MV-4-11 (cell line): ENCODE results near the gene SRMS.

ENCODE experiments used
- DNase-seq: peaks from one replicate; lab custom pipeline; 2025; lab: John Stamatoyannopoulos, UW

SRMS gene

DNA sequence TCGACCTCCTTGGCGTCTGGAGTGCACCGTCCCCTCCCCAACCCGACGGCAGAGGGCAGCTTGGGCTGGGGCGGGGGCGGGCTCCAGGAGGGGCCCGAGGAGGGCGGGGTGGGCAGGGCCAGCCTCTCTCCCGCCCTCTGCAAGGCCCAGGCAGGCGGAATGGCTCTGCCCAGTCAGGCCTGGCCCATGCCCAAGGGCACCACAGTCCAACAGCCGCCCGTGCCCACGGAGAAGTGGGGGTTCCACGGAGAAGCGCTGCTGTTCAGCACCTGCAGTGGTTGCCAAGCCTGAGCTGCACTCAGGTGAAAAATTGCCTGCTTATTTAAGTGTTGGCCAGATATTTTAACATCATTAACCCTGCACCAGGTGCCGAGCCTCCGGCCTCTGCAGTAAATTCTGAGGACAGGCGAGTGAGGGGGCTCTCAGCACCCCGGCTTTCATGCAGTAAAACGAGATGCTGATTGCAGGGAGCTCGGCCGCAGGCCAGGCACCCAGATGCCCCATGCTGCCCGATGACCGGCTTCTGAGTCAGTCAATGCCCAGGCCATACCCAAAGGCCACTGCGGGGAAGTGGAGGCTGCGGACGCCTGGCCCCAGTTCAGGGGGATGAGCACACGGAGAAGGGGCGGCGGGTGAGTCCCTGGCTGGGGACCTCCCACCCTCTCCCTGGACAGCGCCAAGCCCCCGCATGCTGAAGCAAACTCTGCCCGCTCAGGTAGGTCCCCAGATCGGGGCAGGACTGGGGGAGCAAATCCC, at the start of gene SRMS:
SRMS (minus strand) TSS at position 25 of the 756 bp plus-strand sequence. CDS start 286 bp downstream, outside the sequence.
- no peak for DNase-seq

DNA sequence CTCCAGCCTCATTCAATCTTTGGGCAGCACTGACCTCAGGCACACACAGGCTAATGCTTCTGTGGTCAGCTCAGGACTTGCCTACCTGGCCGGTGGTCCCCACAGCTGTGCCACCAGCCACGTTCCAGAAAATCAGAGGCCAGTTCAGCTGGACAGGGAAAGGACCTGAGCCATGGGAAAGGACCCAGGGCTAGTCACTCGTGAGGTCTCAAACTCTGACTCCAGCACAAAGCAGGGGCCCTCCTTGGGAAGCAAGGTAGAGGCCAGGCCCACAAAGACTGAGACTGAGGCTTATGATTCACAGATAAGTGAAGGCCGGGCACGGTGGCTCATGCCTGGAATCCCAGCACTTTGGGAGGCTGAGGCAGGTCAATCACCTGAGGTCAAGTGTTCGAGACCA, 48.9 kb upstream of the SRMS start:
- DNase-seq, result no peak

DNA sequence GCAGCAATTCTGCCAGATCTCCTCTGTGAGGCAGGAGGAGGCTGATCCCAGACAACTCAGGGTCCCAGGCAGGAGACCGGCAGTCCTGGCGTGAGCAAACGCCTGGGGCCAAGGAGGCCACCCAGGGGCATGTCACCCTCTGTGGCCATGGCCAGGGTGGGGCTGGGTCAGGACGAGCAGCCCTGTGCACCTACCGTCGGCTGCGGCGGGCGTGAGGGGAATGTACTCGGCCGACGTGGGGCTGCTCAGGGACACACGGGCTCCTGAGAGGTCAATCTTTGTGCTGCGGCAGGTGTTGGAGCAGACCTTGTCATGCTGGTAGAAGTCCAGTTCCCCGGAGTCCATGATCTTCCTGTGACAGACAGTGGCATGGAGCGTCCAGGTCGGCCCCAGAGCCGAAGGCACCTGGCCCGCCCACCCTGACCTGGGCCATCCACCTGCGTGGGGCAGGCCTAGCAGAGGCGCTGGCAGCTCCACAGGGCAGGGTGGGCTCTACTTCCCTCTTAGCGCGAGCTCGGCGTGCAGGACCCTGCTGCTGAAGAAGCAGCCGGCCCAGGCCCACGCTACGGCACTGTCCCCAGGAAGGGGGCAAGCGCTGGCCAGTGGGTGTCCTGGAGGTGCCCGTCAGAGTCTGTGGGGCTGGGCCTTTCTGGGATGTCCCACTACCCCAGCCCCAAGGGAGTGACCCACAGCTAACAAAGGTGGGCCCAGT, 48.0 kb upstream of the SRMS start:
- DNase-seq, result no peak

GRCh38 chr20:63594043-63594561, 46.6 kb upstream of the SRMS start:
- no peak for DNase-seq

DNA sequence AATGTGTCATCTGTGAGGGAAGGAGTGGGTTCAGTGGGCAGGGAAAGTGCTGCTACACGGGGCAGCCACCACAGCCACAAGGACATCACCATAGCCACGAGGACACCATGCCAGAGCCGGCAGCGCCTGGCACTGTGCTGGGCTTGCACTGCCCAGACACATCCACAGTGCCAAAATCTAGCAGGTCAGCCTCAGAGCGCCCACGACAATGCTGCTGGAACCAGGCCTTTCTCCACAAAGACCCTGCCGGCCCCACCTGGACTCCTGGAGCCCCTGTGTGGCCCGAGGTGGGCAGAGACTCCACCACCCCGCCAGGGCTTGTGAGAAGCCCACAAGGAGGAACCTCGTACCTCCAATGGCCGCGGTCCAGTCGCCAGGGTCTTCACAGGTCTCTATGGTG, 45.1 kb upstream of the SRMS start:
- no peak for DNase-seq

DNA sequence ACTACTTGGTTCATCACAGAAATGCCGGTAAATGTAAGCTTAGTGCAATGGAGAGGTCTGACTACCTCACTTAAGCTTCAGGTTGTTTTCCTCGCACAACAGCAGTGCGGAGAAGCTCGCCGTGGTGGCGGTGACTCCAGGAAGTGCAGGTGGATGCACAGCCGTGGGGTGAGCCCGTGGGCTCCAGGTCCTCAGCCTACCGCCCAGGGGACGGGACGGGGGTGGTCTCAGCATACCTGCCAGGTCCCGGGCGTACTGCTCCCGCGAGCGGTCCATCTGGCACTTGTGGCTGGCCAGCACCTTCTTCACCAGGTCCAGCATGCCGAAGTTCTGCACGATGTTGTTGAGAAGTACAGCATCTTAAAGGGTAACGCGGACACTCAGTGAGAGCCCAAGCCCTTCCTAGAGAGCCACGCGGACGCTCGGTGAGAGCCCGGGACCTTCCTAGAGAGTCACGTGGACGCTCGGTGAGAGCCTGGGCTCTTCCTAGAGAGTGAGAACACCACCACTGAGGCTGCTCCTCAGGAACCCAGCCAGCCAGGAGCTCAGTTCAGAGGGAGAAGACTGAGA, 44.3 kb upstream of the SRMS start:
- DNase-seq, result no peak

DNA sequence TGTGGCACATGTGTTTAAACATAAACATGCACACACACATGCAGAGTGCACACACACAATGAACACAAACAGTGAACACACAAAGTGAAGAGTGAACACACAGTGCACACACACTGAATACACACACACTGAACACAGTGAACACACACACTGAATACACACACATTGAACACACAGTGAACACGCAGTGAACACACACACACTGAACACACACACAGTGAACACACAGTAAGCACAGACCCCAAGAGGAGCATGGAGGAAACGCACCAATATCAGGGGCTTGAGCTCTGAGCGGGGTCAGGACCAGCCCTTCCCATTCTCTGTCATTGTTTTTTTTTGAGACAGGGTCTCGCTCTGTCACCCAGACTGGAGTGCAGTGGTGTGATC, 43.6 kb upstream of the SRMS start:
- no peak for DNase-seq

- no peak for DNase-seq
These were observed 42.9 kb upstream of the SRMS start for GRCh38 chr20:63590218-63591146.

GRCh38 chr20:63589261-63590217, 42.0 kb upstream of the SRMS start:
- no peak for DNase-seq

- no peak for DNase-seq
These were observed 41.1 kb upstream of the SRMS start for GRCh38 chr20:63588641-63589041.

- peak; percentile 43 for DNase-seq
These were observed 40.4 kb upstream of the SRMS start for GRCh38 chr20:63587776-63588591.

- DNase-seq, result no peak
These were observed 39.7 kb upstream of the SRMS start for GRCh38 chr20:63587256-63587655.

GRCh38 chr20:63586797-63587196, 39.2 kb upstream of the SRMS start:
- no peak for DNase-seq

DNA sequence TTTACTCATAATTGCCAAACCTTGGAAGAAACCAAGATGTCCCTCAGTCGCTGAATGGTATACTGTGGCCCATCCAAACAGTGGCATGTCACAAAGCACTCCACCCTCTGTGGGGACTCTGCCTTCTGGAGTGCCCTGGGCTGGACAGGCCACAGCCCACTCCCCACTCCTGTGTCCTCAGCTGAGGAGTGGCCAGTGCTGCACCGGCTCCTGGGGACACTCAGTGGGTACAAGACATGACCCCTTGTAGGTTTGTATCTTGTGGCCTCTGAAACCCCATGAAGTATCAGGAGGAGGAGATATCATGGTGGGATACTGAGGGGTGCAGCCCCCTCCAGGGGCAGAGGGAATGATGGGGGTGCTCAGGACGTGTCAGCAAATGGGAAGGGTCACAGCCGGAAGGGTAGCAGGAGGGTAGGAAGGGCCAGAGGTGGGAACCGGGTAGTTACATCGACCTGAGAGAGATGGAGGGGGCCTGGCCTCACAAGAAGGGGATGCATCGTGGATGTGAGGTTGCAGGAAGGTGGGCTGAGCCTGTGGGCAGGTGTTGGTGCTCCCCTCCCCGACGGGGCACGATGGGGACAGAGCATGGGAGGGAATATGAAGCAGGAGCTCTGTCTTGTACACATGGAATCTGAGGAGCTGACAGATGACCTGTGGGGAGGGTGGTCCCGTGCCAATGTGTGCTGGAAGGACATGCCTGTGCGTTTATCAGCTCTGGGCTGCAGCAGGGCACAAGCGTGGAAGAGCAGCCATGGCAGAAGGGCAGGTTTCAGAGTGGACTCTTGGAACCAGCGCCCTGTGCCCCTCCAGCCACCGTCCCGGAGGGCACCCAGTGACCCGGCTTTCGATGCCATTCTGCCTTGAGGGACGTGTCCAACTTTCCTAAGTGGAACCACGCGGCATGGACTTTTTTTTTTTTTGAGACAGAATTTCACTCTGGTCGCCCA, 38.3 kb upstream of the SRMS start:
- DNase-seq, result no peak

GRCh38 chr20:63582382-63583063, 35.0 kb upstream of the SRMS start:
- DNase-seq, result no peak

GRCh38 chr20:63580796-63581461, 33.4 kb upstream of the SRMS start:
- no peak for DNase-seq

- DNase-seq, result peak; percentile 53
These were observed 31.6 kb upstream of the SRMS start for GRCh38 chr20:63579017-63579694.
